ENCODE measurements around the gene UBLCP1.

DNA sequence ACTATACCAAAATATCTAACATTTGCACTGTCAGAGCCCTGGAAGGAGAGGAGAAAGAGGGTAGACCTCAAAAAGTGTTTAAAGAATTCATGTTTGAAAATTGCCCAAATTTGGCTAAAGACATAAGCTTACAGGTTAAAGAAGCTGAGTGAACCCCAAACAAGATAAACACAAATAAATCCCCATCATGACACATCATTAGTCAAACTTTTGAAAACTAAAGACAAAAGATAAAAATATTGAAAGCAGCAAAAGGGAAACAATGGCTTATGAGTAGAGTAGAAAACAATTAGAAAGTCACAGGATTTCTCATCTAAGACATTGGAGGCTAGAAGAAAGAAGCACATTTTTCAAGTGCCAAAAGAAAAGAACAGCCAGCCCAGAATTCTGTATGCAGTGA, 6.1 kb upstream of the UBLCP1 start:
- TF ChIP-seq, protein P1, sequence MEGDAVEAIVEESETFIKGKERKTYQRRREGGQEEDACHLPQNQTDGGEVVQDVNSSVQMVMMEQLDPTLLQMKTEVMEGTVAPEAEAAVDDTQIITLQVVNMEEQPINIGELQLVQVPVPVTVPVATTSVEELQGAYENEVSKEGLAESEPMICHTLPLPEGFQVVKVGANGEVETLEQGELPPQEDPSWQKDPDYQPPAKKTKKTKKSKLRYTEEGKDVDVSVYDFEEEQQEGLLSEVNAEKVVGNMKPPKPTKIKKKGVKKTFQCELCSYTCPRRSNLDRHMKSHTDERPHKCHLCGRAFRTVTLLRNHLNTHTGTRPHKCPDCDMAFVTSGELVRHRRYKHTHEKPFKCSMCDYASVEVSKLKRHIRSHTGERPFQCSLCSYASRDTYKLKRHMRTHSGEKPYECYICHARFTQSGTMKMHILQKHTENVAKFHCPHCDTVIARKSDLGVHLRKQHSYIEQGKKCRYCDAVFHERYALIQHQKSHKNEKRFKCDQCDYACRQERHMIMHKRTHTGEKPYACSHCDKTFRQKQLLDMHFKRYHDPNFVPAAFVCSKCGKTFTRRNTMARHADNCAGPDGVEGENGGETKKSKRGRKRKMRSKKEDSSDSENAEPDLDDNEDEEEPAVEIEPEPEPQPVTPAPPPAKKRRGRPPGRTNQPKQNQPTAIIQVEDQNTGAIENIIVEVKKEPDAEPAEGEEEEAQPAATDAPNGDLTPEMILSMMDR (IDR thresholded peaks at IDR 0.05): no peak
- TF ChIP-seq POLR2A (IDR thresholded peaks at IDR 0.05): no peak
- TF ChIP-seq EP300 (IDR thresholded peaks at IDR 0.05): no peak
- TF ChIP-seq POLR2AphosphoS5 (IDR thresholded peaks at IDR 0.05): no peak
